Measurements from ENCODE around the gene SPRR3.
"Not testable (repeated sequence)": the region's sequence is repeated elsewhere in the genome, so short reads cannot be mapped to it uniquely, and the experiment has no call there.

The SPRR3 gene

GRCh38 chr1:152986578-152986977 is 15.0 kb upstream of the SPRR3 start:
- no peak for DNase-seq

- DNase-seq: no peak
Measured at GRCh38 chr1:152993186-152993585, 8.4 kb upstream of the SPRR3 start.

- no peak for DNase-seq
Measured at GRCh38 chr1:152995842-152996241, 5.7 kb upstream of the SPRR3 start.

GRCh38 chr1:152996633-152997400 is 4.7 kb upstream of the SPRR3 start:
- DNase-seq: no peak

- DNase-seq: no peak
Measured at GRCh38 chr1:152997901-152998300, 3.6 kb upstream of the SPRR3 start.

- DNase-seq: no peak
Measured at GRCh38 chr1:152998476-152998875, 3.1 kb upstream of the SPRR3 start.

GRCh38 chr1:152999818-153000217 is 1.7 kb upstream of the SPRR3 start:
- DNase-seq: no peak

- no peak for DNase-seq
Measured at GRCh38 chr1:153000294-153000693, 1.3 kb upstream of the SPRR3 start.

GRCh38 chr1:153011235-153011758 is 9.7 kb downstream of the SPRR3 start:
- DNase-seq: not testable (repeated sequence)

GRCh38 chr1:153021829-153022228 is 20.3 kb downstream of the SPRR3 start:
- not testable (repeated sequence) for DNase-seq

- not testable (repeated sequence) for DNase-seq
Measured at GRCh38 chr1:153022340-153022739, 20.8 kb downstream of the SPRR3 start.

GRCh38 chr1:153023109-153023508 is 21.6 kb downstream of the SPRR3 start:
- DNase-seq: no peak

- DNase-seq: no peak
Measured at GRCh38 chr1:153024413-153024812, 22.9 kb downstream of the SPRR3 start.

GRCh38 chr1:153025797-153026196 is 24.2 kb downstream of the SPRR3 start:
- DNase-seq: no peak

GRCh38 chr1:153028766-153029165 is 27.2 kb downstream of the SPRR3 start:
- DNase-seq: no peak

GRCh38 chr1:153030895-153031294 is 29.3 kb downstream of the SPRR3 start, which contains the start of gene SPRR1B:
SPRR1B (plus strand) TSS chr1:153031203; CDS start chr1:153032346, 1,143 bp downstream.
- no peak for DNase-seq

- no peak for DNase-seq
Measured at GRCh38 chr1:153032073-153032472, 30.5 kb downstream of the SPRR3 start.

- DNase-seq: no peak
Measured at GRCh38 chr1:153032677-153033308, 31.2 kb downstream of the SPRR3 start.

- no peak for DNase-seq
Measured at GRCh38 chr1:153035211-153035610, 33.7 kb downstream of the SPRR3 start.

GRCh38 chr1:153040950-153041631 is 39.5 kb downstream of the SPRR3 start, which contains the start of gene SPRR2D:
SPRR2D (minus strand) TSS chr1:153041120; CDS start chr1:153040346, 774 bp downstream.
- no peak for DNase-seq

GRCh38 chr1:153049211-153049610 is 47.7 kb downstream of the SPRR3 start:
- DNase-seq: no peak
